Right lobe of liver (tissue), 4 donors: ENCODE data around the gene CZIB.

Experiments used
- POLR2A ChIP-seq: fragments of 450-650 bp; IDR thresholded peaks from one replicate; pipeline ENCODE4 v1.6.1; 2017; ENCODE audit warnings: antibody characterized with exemption, mild to moderate bottlenecking
- TF ChIP-seq, protein P1 (sequence below), 4 donors: fragments of 200-600 bp in 3 of 4; fragments of 450-650 bp in 1 of 4; IDR thresholded peaks; one replicate each; pipeline versions ENCODE4 v1.5.1 to v1.8.0; 2016 to 2022; ENCODE audit warnings: antibody characterized with exemption in 4 of 4, mild to moderate bottlenecking in 2 of 4
- donor health status: DM: no; HTN: no; CAD: no.
- donor health status: DM: no; HTN: no; CAD: no.
- donor health status: DM: no; HTN: yes; CAD: no.

DNA sequence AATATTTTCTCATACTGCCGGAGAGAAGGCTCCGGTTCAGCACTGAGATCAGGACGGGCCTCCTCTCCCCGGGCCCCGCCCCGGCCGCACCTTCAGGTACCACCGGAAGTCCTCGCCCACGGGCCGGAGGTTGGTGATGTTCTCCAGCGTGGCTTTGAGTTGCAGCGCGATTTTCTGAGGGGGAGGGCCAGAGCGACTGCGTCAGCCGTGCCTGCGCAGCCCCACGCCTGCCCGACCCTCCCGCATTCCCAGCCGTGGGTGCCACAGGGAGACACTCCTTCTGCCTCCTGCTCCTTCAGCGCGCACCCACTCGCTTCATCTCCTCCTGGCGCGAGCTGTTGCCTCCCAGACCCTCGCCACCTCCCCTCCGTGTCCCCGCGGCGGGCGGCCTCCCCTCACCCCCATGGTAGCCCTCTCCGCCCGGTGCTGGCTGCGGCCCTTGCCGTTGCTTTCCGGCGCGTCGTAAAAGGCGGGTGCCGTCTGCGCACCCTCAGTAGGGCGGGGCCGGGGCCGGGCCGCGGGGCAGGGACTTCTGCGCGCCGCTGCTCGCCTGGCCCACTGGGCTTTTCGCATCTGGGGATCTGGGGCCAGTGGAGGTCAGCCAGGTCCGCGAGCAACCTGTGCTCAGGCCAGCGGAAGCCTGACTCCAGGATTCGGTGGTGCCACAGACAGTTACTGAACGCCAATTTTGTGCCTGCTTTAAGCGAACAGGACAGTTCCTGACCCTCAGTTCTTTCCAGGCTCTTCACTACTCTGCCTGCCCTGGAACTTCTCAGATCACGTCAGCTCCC, at the start of gene CZIB:
- TF ChIP-seq, protein P1, sequence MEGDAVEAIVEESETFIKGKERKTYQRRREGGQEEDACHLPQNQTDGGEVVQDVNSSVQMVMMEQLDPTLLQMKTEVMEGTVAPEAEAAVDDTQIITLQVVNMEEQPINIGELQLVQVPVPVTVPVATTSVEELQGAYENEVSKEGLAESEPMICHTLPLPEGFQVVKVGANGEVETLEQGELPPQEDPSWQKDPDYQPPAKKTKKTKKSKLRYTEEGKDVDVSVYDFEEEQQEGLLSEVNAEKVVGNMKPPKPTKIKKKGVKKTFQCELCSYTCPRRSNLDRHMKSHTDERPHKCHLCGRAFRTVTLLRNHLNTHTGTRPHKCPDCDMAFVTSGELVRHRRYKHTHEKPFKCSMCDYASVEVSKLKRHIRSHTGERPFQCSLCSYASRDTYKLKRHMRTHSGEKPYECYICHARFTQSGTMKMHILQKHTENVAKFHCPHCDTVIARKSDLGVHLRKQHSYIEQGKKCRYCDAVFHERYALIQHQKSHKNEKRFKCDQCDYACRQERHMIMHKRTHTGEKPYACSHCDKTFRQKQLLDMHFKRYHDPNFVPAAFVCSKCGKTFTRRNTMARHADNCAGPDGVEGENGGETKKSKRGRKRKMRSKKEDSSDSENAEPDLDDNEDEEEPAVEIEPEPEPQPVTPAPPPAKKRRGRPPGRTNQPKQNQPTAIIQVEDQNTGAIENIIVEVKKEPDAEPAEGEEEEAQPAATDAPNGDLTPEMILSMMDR (IDR thresholded peaks at IDR 0.05), result no peak
- peak; percentile 98 for TF ChIP-seq POLR2A
